SH-SY5Y (cell line): ENCODE results near the gene TMEM30A.

ENCODE experiments used
- GATA2 ChIP-seq: IDR thresholded peaks from 2 replicates; pipeline ENCODE4 v1.6.1; 2011; ENCODE audit warnings: mild to moderate bottlenecking, low read depth, low read length
- GATA3 ChIP-seq: IDR thresholded peaks from 2 replicates; pipeline ENCODE4 v1.6.1; 2011; ENCODE audit warnings: low read depth, mild to moderate bottlenecking, low read length, moderate library complexity

GRCh38 chr6:75222261-75222660 lies 62.3 kb downstream of the TMEM30A start:
- TF ChIP-seq GATA3 (no peak), GATA2 (no peak)
